Neural cell (in vitro differentiated cells): ENCODE measurements around the gene MYO18B. TPM values are rescaled to one million over a fixed set of nuclear protein-coding genes. Genes with fewer than 3 reads are reported as not detected.

Source experiments
- H2AFZ ChIP-seq: fragments of 200-600, 300-800 bp; sonication (generic), shearing (Covaris generic); 2 replicates; pipeline ENCODE4 v1.6.0; 2014; ENCODE audit warnings: low read depth, mild to moderate bottlenecking, antibody characterized with exemption, low read length, moderate library complexity
- H3F3A ChIP-seq: fragments of 200-600 bp; shearing (Covaris generic); 2 replicates; pipeline ENCODE4 v1.6.1; 2016; ENCODE audit warnings: mild to moderate bottlenecking, moderate library complexity, mixed read lengths, antibody characterized with exemption, low read length; ENCODE audit not compliant: insufficient read depth, poor library complexity, severe bottlenecking
- H3K27ac ChIP-seq: fragments of 200-600, 300-800 bp; sonication (generic), shearing (Covaris generic); 2 replicates; pipeline ENCODE4 v1.5.1; 2014; ENCODE audit warnings: mild to moderate bottlenecking, low read length, moderate library complexity
- H3K27me3 ChIP-seq: fragments of 300-800, 200-600 bp; sonication (generic), shearing (Covaris generic); 2 replicates; pipeline ENCODE4 v1.6.0; 2014; ENCODE audit warnings: mild to moderate bottlenecking, low read depth, low read length, moderate library complexity; ENCODE audit not compliant: insufficient read depth
- H3K36me3 ChIP-seq: fragments of 300-800, 200-600 bp; sonication (generic), shearing (Covaris generic); 2 replicates; pipeline ENCODE4 v1.5.1; 2014; ENCODE audit warnings: mild to moderate bottlenecking, antibody characterized with exemption, low read length, moderate library complexity; ENCODE audit not compliant: insufficient read depth
- H3K4me2 ChIP-seq: fragments of 300-800, 200-600 bp; sonication (generic), shearing (Covaris generic); 2 replicates; pipeline ENCODE4 v1.6.0; 2014; ENCODE audit warnings: mild to moderate bottlenecking, low read length
- H3K4me3 ChIP-seq: fragments of 300-800, 200-600 bp; sonication (generic), shearing (Covaris generic); 2 replicates; pipeline ENCODE4 v1.5.1; 2014; ENCODE audit warnings: mild to moderate bottlenecking, low read length, moderate library complexity
- H3K79me2 ChIP-seq: fragments of 200-600 bp; shearing (Covaris generic); replicated peaks from 2 replicates; pipeline ENCODE4 v1.6.0; 2014; ENCODE audit warnings: mild to moderate bottlenecking, low read length, moderate library complexity; ENCODE audit not compliant: insufficient read depth
- H3K9ac ChIP-seq: fragments of 300-800, 200-600 bp; sonication (generic), shearing (Covaris generic); 2 replicates; pipeline ENCODE4 v1.6.1; 2016; ENCODE audit warnings: mild to moderate bottlenecking, low read length, mixed read lengths
- H3K9me2 ChIP-seq: fragments of 200-600 bp; shearing (Covaris generic); 2 replicates; pipeline ENCODE4 v1.6.1; 2016; ENCODE audit warnings: mild to moderate bottlenecking, low read length, mixed read lengths; ENCODE audit not compliant: insufficient read depth
- H3K9me3 ChIP-seq: fragments of 200-600, 300-800 bp; sonication (generic), shearing (Covaris generic); 2 replicates; pipeline ENCODE4 v1.6.1; 2016; ENCODE audit warnings: mild to moderate bottlenecking, mixed run types, low read length, moderate library complexity, mixed read lengths
- H4K20me1 ChIP-seq: fragments of 200-600 bp; shearing (Covaris generic); 2 replicates; pipeline ENCODE4 v1.6.1; 2016; ENCODE audit warnings: mild to moderate bottlenecking, mixed run types; ENCODE audit not compliant: insufficient read depth
- EP300 ChIP-seq: fragments of 450-650 bp; conservative IDR thresholded peaks from 2 replicates; pipeline ENCODE4 v1.6.1; 2014; ENCODE audit warnings: antibody characterized with exemption, mild to moderate bottlenecking, moderate library complexity; ENCODE audit not compliant: poor library complexity, severe bottlenecking
- EZH2 ChIP-seq: fragments of 200-600, 300-800 bp; shearing (Covaris generic), sonication (generic); IDR thresholded peaks from 2 replicates; pipeline ENCODE4 v1.6.1; 2014; ENCODE audit warnings: antibody characterized with exemption, low read length, borderline replicate concordance, mild to moderate bottlenecking; ENCODE audit not compliant: insufficient read depth, poor library complexity, severe bottlenecking
- MXI1 ChIP-seq: fragments of 450-650 bp; conservative IDR thresholded peaks from 2 replicates; pipeline ENCODE4 v1.6.1; 2014; ENCODE audit warnings: antibody characterized with exemption, mild to moderate bottlenecking; ENCODE audit not compliant: poor library complexity, severe bottlenecking
- POLR2AphosphoS5 ChIP-seq: IDR thresholded peaks from 2 replicates; pipeline ENCODE4 v1.6.1; 2012
- RAD21 ChIP-seq: fragments of 450-650 bp; conservative IDR thresholded peaks from 2 replicates; pipeline ENCODE4 v1.6.1; 2014; ENCODE audit warnings: antibody characterized with exemption, mild to moderate bottlenecking, moderate library complexity
- SMC3 ChIP-seq: fragments of 450-650 bp; conservative IDR thresholded peaks from 2 replicates; pipeline ENCODE4 v1.6.1; 2014; ENCODE audit warnings: antibody characterized with exemption, mild to moderate bottlenecking, moderate library complexity; ENCODE audit not compliant: poor library complexity
- TAF1 ChIP-seq: IDR thresholded peaks from 2 replicates; pipeline ENCODE4 v1.6.1; 2012; ENCODE audit warnings: low read depth
- polyA plus RNA-seq: library from polyadenylated mRNA; depleted of rRNA; stranded (reverse); fragments of >200 nt; gene quantifications from 2 replicates; pipeline ENCODE4 v1.2.3, GENCODE V29; 2014
- TF ChIP-seq, protein P1 (sequence below): IDR thresholded peaks from 2 replicates; pipeline ENCODE4 v1.6.1; 2012; ENCODE audit warnings: borderline replicate concordance
- TF ChIP-seq, protein P2 (sequence below): fragments of 450-650 bp; IDR thresholded peaks from 2 replicates; pipeline ENCODE4 v1.5.1; 2014; ENCODE audit warnings: antibody characterized with exemption, mild to moderate bottlenecking, moderate library complexity; ENCODE audit not compliant: poor library complexity, severe bottlenecking

MYO18B gene
- polyA plus RNA-seq, 1 donor from 2014 or later, result 0.71 TPM

DNA sequence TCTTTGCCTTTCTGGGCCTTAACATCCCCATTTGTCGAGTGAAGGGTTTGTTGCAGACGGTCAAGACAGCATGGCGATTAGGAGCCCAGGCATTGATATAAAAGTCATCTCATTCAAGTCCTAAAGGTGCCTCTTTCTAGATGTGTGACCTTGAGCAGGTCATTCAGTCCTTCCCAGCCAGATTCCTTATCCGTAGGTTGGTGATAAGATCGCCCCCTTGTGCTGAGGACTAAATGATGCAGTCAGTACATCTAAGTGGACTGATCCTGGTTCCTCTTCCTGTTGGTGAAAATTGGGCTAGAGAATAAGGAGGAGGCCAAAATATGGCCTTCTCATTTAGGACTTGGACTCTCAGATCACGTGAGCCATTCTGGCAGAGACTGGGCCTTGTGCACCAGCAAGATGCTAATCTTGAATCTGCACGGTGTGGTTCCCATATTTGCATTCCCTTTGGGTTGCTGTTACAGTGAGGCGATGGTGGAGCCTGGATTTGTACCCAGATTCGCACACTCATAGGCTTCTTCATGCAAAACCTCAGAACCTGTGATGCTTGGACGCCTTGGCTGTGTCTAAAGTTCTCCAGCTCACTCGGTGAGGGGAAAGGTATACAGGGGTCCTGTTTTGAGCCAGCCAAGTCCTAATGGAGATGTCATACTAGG is 156.8 kb downstream of the MYO18B start:
- no peak overlapping the region for H3K27ac ChIP-seq
- no peaks in the 10 kb centered on the region for H3K9me3 ChIP-seq
- H3K4me2 ChIP-seq, result no peak overlapping the region
- H3K27me3 ChIP-seq, result no peaks in the 10 kb centered on the region
- H3K9ac ChIP-seq, result no peak overlapping the region
- no peaks in the 10 kb centered on the region for H3K79me2 ChIP-seq
- H2AFZ ChIP-seq, result no peak overlapping the region
- H3F3A ChIP-seq, result no peaks in the 10 kb centered on the region
- H3K9me2 ChIP-seq, result no peaks in the 10 kb centered on the region
- no peak overlapping the region for H3K4me3 ChIP-seq
- TF ChIP-seq, protein P1, sequence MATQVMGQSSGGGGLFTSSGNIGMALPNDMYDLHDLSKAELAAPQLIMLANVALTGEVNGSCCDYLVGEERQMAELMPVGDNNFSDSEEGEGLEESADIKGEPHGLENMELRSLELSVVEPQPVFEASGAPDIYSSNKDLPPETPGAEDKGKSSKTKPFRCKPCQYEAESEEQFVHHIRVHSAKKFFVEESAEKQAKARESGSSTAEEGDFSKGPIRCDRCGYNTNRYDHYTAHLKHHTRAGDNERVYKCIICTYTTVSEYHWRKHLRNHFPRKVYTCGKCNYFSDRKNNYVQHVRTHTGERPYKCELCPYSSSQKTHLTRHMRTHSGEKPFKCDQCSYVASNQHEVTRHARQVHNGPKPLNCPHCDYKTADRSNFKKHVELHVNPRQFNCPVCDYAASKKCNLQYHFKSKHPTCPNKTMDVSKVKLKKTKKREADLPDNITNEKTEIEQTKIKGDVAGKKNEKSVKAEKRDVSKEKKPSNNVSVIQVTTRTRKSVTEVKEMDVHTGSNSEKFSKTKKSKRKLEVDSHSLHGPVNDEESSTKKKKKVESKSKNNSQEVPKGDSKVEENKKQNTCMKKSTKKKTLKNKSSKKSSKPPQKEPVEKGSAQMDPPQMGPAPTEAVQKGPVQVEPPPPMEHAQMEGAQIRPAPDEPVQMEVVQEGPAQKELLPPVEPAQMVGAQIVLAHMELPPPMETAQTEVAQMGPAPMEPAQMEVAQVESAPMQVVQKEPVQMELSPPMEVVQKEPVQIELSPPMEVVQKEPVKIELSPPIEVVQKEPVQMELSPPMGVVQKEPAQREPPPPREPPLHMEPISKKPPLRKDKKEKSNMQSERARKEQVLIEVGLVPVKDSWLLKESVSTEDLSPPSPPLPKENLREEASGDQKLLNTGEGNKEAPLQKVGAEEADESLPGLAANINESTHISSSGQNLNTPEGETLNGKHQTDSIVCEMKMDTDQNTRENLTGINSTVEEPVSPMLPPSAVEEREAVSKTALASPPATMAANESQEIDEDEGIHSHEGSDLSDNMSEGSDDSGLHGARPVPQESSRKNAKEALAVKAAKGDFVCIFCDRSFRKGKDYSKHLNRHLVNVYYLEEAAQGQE, result no peak
- peak; percentile 23 for TF ChIP-seq SMC3
- TF ChIP-seq, protein P2, sequence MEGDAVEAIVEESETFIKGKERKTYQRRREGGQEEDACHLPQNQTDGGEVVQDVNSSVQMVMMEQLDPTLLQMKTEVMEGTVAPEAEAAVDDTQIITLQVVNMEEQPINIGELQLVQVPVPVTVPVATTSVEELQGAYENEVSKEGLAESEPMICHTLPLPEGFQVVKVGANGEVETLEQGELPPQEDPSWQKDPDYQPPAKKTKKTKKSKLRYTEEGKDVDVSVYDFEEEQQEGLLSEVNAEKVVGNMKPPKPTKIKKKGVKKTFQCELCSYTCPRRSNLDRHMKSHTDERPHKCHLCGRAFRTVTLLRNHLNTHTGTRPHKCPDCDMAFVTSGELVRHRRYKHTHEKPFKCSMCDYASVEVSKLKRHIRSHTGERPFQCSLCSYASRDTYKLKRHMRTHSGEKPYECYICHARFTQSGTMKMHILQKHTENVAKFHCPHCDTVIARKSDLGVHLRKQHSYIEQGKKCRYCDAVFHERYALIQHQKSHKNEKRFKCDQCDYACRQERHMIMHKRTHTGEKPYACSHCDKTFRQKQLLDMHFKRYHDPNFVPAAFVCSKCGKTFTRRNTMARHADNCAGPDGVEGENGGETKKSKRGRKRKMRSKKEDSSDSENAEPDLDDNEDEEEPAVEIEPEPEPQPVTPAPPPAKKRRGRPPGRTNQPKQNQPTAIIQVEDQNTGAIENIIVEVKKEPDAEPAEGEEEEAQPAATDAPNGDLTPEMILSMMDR, result peak; percentile 29
- TF ChIP-seq TAF1, result no peak
- TF ChIP-seq EP300, result no peak
- no peaks in the 10 kb centered on the region for H4K20me1 ChIP-seq
- no peaks in the 10 kb centered on the region for H3K36me3 ChIP-seq

DNA sequence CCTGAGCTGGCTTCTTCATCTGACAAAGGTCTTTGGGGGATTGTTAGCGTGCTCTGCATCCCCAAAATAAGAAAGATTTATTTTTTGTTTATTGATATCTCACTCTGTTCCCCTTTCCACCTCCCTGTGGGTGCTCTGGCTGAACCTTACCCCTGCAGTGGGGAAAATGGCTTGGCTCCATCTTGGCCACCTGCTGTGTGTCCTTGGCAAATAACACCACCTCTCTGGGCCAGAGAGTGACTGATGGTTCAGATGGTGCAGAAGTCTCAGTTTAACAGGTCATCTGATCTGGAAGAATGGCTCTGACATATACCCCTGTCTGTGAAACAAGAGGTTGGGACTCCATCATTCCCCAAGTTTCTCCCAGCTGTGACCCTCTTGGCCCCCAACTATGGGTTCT is 157.6 kb downstream of the MYO18B start:
- H2AFZ ChIP-seq, result no peak overlapping the region
- no peaks in the 10 kb centered on the region for H3K27me3 ChIP-seq
- H3K36me3 ChIP-seq, result no peaks in the 10 kb centered on the region
- TF ChIP-seq SMC3 (no peak), MXI1 (no peak), EP300 (no peak), POLR2AphosphoS5 (no peak), EZH2 (no peak), TAF1 (no peak), RAD21 (no peak)
- TF ChIP-seq, protein P1, result no peak
- TF ChIP-seq, protein P2, result no peak
- H3K9ac ChIP-seq, result no peak overlapping the region
- H3K4me3 ChIP-seq, result no peak overlapping the region
- no peaks in the 10 kb centered on the region for H3F3A ChIP-seq
- H4K20me1 ChIP-seq, result no peaks in the 10 kb centered on the region
- H3K79me2 ChIP-seq, result no peaks in the 10 kb centered on the region
- H3K4me2 ChIP-seq, result no peak overlapping the region
- no peak overlapping the region for H3K27ac ChIP-seq
- H3K9me3 ChIP-seq, result no peaks in the 10 kb centered on the region
- H3K9me2 ChIP-seq, result no peaks in the 10 kb centered on the region
